ENCODE data around the gene GCDH. TPM values are rescaled to one million over a fixed set of nuclear protein-coding genes. Genes with fewer than 3 reads are reported as not detected.

The GCDH gene
- total RNA-seq, 4 donors from 2014 or later, result 28.5 to 33.0 (median 31.9) TPM

DNA sequence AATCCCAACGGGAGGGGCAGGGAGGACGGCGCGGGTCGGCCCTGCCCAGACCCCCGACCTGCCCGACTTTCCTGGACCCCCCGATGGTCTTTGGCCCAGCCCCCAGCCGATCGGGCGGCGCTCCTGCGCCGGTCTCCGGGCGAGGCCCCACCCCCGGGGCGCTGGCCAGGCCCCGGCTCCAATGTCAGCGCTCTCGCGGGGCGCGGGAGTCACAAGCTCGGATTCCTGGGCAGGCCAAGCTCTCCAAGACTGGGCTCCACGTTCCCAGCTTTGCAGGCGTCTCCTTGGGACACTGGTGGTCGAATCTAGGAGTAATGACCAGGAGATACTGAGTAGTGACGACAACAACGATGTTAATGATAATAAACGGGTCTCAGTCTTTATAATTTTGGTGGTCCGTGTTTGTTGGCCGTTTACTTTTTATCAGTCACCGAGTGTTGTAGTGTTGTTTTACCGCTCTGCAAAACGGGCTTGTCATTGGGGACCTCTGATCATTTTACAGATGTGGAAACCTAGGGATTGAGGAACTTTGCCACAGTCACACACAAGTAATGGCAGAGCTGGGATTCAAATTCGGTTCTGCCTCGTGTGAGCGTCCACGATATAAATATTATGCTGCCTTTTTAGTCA is 55.2 kb downstream of the GCDH start:
- peaks cover 39% of the 10 kb centered on the region for H3K4me1 ChIP-seq
- H3K27me3 ChIP-seq, result no peaks in the 10 kb centered on the region
- peak overlapping the region; percentile 99 for H3K27ac ChIP-seq
- peak overlapping the region; percentile 96 for H3K4me3 ChIP-seq
- no peak for DNase-seq (ENCODE audit: low spot score in 2 of 2)
- H3K9me3 ChIP-seq, result no peaks in the 10 kb centered on the region
- TF ChIP-seq POLR2A (IDR thresholded peaks at IDR 0.05), result no peak
- TF ChIP-seq, protein P1, sequence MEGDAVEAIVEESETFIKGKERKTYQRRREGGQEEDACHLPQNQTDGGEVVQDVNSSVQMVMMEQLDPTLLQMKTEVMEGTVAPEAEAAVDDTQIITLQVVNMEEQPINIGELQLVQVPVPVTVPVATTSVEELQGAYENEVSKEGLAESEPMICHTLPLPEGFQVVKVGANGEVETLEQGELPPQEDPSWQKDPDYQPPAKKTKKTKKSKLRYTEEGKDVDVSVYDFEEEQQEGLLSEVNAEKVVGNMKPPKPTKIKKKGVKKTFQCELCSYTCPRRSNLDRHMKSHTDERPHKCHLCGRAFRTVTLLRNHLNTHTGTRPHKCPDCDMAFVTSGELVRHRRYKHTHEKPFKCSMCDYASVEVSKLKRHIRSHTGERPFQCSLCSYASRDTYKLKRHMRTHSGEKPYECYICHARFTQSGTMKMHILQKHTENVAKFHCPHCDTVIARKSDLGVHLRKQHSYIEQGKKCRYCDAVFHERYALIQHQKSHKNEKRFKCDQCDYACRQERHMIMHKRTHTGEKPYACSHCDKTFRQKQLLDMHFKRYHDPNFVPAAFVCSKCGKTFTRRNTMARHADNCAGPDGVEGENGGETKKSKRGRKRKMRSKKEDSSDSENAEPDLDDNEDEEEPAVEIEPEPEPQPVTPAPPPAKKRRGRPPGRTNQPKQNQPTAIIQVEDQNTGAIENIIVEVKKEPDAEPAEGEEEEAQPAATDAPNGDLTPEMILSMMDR (IDR thresholded peaks at IDR 0.05), result no peak
- WGBS, result 2% methylated on average over 12 of the region's 40 CpGs
- H3K36me3 ChIP-seq, result peaks cover 68% of the 10 kb centered on the region

DNA sequence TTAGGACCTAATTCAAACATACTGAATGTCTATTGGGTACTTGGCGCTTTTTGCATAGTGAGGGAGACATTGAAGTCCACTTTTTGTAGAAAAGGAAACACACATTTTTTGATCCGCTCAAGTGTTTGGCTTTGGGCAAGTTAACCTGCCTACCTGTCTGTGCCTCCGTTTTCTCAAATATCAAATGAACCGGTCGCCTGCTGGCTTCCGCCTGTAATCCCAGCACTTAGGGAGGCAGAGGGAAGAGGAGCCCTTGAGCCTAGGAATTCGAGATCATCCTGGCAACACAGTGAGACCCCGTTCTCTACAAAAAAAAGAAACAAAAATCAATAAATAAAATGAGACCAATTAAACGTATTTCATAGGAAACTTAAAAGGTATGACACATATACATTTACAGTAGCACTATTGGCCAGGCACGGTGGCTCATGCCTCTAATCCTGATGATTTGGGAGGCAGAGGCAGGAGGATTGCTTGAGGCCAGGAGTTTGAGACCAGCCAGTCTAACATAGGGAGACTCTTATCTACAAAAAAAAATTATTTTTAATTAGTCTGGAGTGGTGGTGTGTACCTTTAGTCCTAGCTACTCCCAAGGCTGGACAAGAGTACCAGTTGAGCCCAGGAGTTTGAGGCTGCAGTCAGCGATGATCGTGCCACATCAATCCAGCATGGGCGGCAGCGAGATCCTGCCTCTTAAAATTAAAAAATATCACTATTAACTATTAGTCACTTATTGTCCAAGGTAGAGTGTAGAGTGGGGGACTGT is 56.0 kb downstream of the GCDH start:
- TF ChIP-seq POLR2A (IDR thresholded peaks at IDR 0.05) (no peak), EP300 (IDR thresholded peaks at IDR 0.05) (no peak), POLR2AphosphoS5 (IDR thresholded peaks at IDR 0.05) (no peak)
- TF ChIP-seq, protein P1 (IDR thresholded peaks at IDR 0.05), result no peak
- Histone ChIP-seq H3K27me3 (no peaks in the 10 kb centered on the region), H3K4me3 (peak overlapping the region; percentile 96), H3K9me3 (no peaks in the 10 kb centered on the region), H3K27ac (peak overlapping the region; percentile 99), H3K4me1 (peaks cover 35% of the 10 kb centered on the region), H3K36me3 (peaks cover 68% of the 10 kb centered on the region)
- WGBS, result 59% methylated on average over 14 of the region's 14 CpGs
- no peak for DNase-seq (ENCODE audit: low spot score in 2 of 2)

DNA sequence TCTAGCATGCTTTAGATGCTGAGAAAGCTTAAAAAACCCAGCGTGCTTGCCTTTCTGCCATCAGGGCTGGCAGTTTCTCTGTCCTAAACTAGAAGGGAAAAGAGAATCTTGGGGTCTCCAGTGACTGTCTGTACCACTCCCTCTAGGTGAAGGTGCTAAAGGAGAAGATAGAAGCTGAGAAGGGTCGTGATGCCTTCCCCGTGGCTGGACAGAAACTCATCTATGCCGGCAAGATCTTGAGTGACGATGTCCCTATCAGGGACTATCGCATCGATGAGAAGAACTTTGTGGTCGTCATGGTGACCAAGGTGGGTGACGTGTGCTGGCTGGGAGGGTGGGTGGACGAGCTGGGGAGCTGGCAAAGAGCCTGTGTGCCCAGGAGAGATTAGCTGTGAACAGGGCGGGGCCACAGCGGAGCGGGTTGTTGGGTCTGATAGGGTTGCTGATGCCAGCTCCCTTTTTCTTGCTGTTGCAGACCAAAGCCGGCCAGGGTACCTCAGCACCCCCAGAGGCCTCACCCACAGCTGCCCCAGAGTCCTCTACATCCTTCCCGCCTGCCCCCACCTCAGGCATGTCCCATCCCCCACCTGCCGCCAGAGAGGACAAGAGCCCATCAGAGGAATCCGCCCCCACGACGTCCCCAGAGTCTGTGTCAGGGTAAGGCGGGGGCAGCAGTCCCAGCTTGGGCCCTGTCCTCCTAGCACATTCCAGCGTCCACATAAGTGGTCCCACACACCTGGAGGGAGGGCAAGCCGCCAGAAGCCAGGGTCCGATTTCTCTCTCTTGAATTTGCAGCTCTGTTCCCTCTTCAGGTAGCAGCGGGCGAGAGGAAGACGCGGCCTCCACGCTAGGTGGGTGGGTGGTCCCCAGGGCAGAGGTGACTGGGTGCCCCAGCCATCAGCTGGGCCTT is 57.0 kb downstream of the GCDH start:
- no peak for DNase-seq (ENCODE audit: low spot score in 2 of 2)
- Histone ChIP-seq H3K4me1 (peaks cover 34% of the 10 kb centered on the region), H3K4me3 (no peak overlapping the region), H3K27ac (no peak overlapping the region), H3K27me3 (no peaks in the 10 kb centered on the region), H3K9me3 (no peaks in the 10 kb centered on the region), H3K36me3 (peaks cover 69% of the 10 kb centered on the region)
- TF ChIP-seq POLR2A (IDR thresholded peaks at IDR 0.05), result no peak
- TF ChIP-seq, protein P1 (IDR thresholded peaks at IDR 0.05), result no peak
- no peak for TF ChIP-seq POLR2AphosphoS5 (IDR thresholded peaks at IDR 0.05)
- TF ChIP-seq EP300 (IDR thresholded peaks at IDR 0.05), result no peak
- WGBS, result 81% methylated on average over 28 of the region's 28 CpGs

DNA sequence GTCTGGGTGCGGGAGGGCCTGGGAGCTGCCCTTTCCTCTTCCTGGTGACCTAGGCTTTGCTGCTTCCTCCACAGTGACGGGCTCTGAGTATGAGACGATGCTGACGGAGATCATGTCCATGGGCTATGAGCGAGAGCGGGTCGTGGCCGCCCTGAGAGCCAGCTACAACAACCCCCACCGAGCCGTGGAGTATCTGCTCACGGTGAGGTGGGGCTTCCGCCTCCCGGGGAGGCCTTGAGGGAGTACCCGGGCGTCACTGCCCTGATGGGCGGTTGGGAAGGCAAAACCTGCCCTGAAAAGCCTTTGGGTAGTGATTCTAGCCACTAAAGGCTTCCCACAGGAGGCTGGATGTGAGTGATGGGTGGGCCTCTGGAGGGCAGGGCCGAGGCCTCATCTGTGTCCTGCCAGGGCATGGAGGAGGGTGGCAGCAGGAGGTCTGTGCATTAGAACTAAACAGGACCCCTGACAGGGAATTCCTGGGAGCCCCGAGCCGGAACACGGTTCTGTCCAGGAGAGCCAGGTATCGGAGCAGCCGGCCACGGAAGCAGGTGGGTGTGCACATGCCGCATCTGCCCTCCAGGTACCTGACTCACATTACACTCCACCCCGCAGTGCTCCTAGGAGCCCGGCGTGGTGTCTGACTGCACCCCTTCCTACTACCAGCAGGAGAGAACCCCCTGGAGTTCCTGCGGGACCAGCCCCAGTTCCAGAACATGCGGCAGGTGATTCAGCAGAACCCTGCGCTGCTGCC is 57.8 kb downstream of the GCDH start:
- 94% methylated on average over 18 of the region's 30 CpGs for WGBS
- Histone ChIP-seq H3K4me1 (peaks cover 39% of the 10 kb centered on the region), H3K27me3 (no peaks in the 10 kb centered on the region), H3K4me3 (no peak overlapping the region), H3K9me3 (no peaks in the 10 kb centered on the region), H3K36me3 (peaks cover 70% of the 10 kb centered on the region), H3K27ac (no peak overlapping the region)
- DNase-seq (ENCODE audit: low spot score in 2 of 2), result no peak
- TF ChIP-seq POLR2A (IDR thresholded peaks at IDR 0.05), result no peak
- TF ChIP-seq, protein P1 (IDR thresholded peaks at IDR 0.05), result no peak

Other genes with a start within 250 kb of the GCDH start
- 10 to 100 TPM; 42.6 to 94.1 (median 78.9) TPM for gene MAN2B1, start 224.4 kb upstream of the GCDH start, total RNA-seq
- 10 to 100 TPM in 3 of 4 donors, 1 to 10 TPM in 1; 9.8 to 21.9 (median 17.2) TPM for gene WDR83, start 224.4 kb upstream of the GCDH start, total RNA-seq
- 100 to 1,000 TPM; 108 to 265 (median 136) TPM for gene DHPS, start 209.3 kb upstream of the GCDH start, total RNA-seq
- gene GNG14, start 203.2 kb upstream of the GCDH start, total RNA-seq, result not detected
- gene FBXW9, start 194.5 kb upstream of the GCDH start, total RNA-seq, result 10 to 100 TPM in 3 of 4 donors, 1 to 10 TPM in 1; 9.7 to 13.7 (median 12.3) TPM
- 100 to 1,000 TPM in 2 of 4 donors, 10 to 100 TPM in 2; 94.6 to 206 (median 110) TPM for gene TNPO2, start 167.2 kb upstream of the GCDH start, total RNA-seq
- gene TRIR, start 156.5 kb upstream of the GCDH start, total RNA-seq, result 100 to 1,000 TPM; 164 to 228 (median 210) TPM
- 10 to 100 TPM; 26.2 to 63.6 (median 56.9) TPM for gene GET3, start 153.7 kb upstream of the GCDH start, total RNA-seq
- 10 to 100 TPM; 18.2 to 62.0 (median 46.8) TPM for gene BEST2, start 139.4 kb upstream of the GCDH start, total RNA-seq
- gene HOOK2, start 115.6 kb upstream of the GCDH start, total RNA-seq, result 100 to 1,000 TPM in 2 of 4 donors, 10 to 100 TPM in 2; 55.1 to 227 (median 83.6) TPM
- gene JUNB, start 99.7 kb upstream of the GCDH start, total RNA-seq, result 1,000 to 10,000 TPM in 3 of 4 donors, 100 to 1,000 TPM in 1; 687 to 2,027 (median 1,088) TPM
- gene PRDX2, start 89.4 kb upstream of the GCDH start, total RNA-seq, result 100 to 1,000 TPM; 270 to 579 (median 540) TPM
- 1 to 10 TPM in 1 of 4 donors, not detected in 3; 1.6 TPM for gene THSD8, start 89.1 kb upstream of the GCDH start, total RNA-seq
- gene RNASEH2A, start 84.6 kb upstream of the GCDH start, total RNA-seq, result 10 to 100 TPM; 12.3 to 15.4 (median 14.0) TPM
- not detected for gene RTBDN, start 56.6 kb upstream of the GCDH start, total RNA-seq
- gene MAST1, start 52.6 kb upstream of the GCDH start, total RNA-seq, result 1 to 10 TPM; 2.7 to 5.3 (median 3.7) TPM
- gene DNASE2, start 9.7 kb upstream of the GCDH start, total RNA-seq, result 10 to 100 TPM; 20.6 to 38.3 (median 31.1) TPM
- not detected for gene KLF1, start 4.0 kb upstream of the GCDH start, total RNA-seq
- under 1 TPM in 1 of 4 donors, not detected in 3; 0.89 TPM for gene SYCE2, start 28.1 kb downstream of the GCDH start, total RNA-seq
- gene FARSA, start 42.6 kb downstream of the GCDH start, total RNA-seq, result 10 to 100 TPM; 49.0 to 60.6 (median 50.9) TPM
- 100 to 1,000 TPM; 131 to 285 (median 237) TPM for gene CALR, start 47.4 kb downstream of the GCDH start, total RNA-seq
- gene RAD23A, start 54.7 kb downstream of the GCDH start, total RNA-seq, result 100 to 1,000 TPM in 3 of 4 donors, 10 to 100 TPM in 1; 95.4 to 120 (median 109) TPM
- gene GADD45GIP1, start 66.1 kb downstream of the GCDH start, total RNA-seq, result 10 to 100 TPM; 20.4 to 31.0 (median 24.8) TPM
- not detected for gene DAND5, start 78.4 kb downstream of the GCDH start, total RNA-seq
- 100 to 1,000 TPM; 126 to 223 (median 176) TPM for gene NFIX, start 104.3 kb downstream of the GCDH start, total RNA-seq
- 1 to 10 TPM; 1.5 to 2.7 (median 2.2) TPM for gene LYL1, start 211.7 kb downstream of the GCDH start, total RNA-seq
- 10 to 100 TPM; 35.1 to 46.2 (median 40.6) TPM for gene TRMT1, start 225.6 kb downstream of the GCDH start, total RNA-seq
- gene NACC1, start 227.1 kb downstream of the GCDH start, total RNA-seq, result 10 to 100 TPM; 13.4 to 47.6 (median 35.3) TPM